Measurements from ENCODE around the gene AKR1C1. TPM values are rescaled to one million over a fixed set of nuclear protein-coding genes. Genes with fewer than 3 reads are reported as not detected.
"Not testable (repeated sequence)": the region's sequence is repeated elsewhere in the genome, so short reads cannot be mapped to it uniquely, and the experiment has no call there.

AKR1C1 gene
- total and polyA plus RNA-seq, 2 of the 4 experiments (the other 2 are of a cell fraction), result 5.0 to 5.4 TPM

GRCh38 chr10:5019770-5020612 is 56.8 kb downstream of the AKR1C1 start:
- in situ Hi-C loops (cut with MboI; ENCODE audit: low sequenced_read_pairs); H2AK5ac ChIP-seq (ENCODE audit: low read depth, low read length); H2BK20ac ChIP-seq (ENCODE audit: low read depth, low read length); H4K5ac ChIP-seq (ENCODE audit: low read depth, low read length); H3K9ac ChIP-seq (ENCODE audit: low read depth, low read length); H3K14ac ChIP-seq (replicated peaks; ENCODE audit: low read depth, low read length); H3K4me1 ChIP-seq (ENCODE audit: control insufficient read depth, insufficient read depth, low read length); H2BK15ac ChIP-seq (ENCODE audit: low read depth, low read length); H3K9me3 ChIP-seq (ENCODE audit: control insufficient read depth, insufficient read depth, low read length); DNase-seq; H3K27me3 ChIP-seq (ENCODE audit: control insufficient read depth, insufficient read depth, low read length); H3K4ac ChIP-seq (ENCODE audit: low read depth, low read length); H2AK9ac ChIP-seq (replicated peaks; ENCODE audit: low read depth, low read length, poor library complexity); CTCF ChIA-PET; H2AFZ ChIP-seq (replicated peaks; ENCODE audit: low read length, poor library complexity); H2BK5ac ChIP-seq (ENCODE audit: low read depth, low read length, poor library complexity, severe bottlenecking); POLR2A ChIA-PET (ENCODE audit: unreplicated experiment); H4K91ac ChIP-seq (ENCODE audit: insufficient read depth, low read depth, low read length); H3K79me1 ChIP-seq (ENCODE audit: low read depth in 1 of 2, low read length in 2 of 2); H3K9me1 ChIP-seq (ENCODE audit: insufficient read depth, low read length); dilution Hi-C loops (cut with HindIII; ENCODE audit: low sequenced_read_pairs, unreplicated experiment); H3K36me3 ChIP-seq (ENCODE audit: control insufficient read depth, insufficient read depth, low read length); H3K23ac ChIP-seq (ENCODE audit: low read depth, low read length); ATAC-seq (ENCODE audit: low read depth); H3K56ac ChIP-seq (ENCODE audit: extremely low read depth, insufficient read depth, low read length); H3K27ac ChIP-seq (ENCODE audit: insufficient read depth, low read length); H4K20me1 ChIP-seq (ENCODE audit: insufficient read depth, low read length); BruUV-seq (replicated peaks); H3K4me3 ChIP-seq (ENCODE audit: insufficient read depth, low read depth, low read length); H2BK120ac ChIP-seq (ENCODE audit: low read depth, low read length); H3K18ac ChIP-seq (ENCODE audit: low read depth, low read length); H4K8ac ChIP-seq (ENCODE audit: low read depth in 2 of 2, low read length in 2 of 2); H3K4me2 ChIP-seq (ENCODE audit: low read depth, low read length): not testable (repeated sequence)
- peak; percentile 75 for TF ChIP-seq NFE2L2 (IDR thresholded peaks at IDR 0.05; ENCODE audit: low read depth, low read length)
- intact Hi-C loops (cut with micrococcal nuclease), result loop anchor here (2.0 kb wide), 2 partner anchors 75 to 263 kb away; partner anchors contain the start of gene AKR1C3
- no CpG with 5 or more reads among the region's 6 CpGs for WGBS, 2 experiments (ENCODE audit: extremely low coverage in 2 of 2, insufficient read length in 1 of 2)

- H3K4ac ChIP-seq (ENCODE audit: low read depth, low read length); H3K27ac ChIP-seq (ENCODE audit: insufficient read depth, low read length); CTCF ChIA-PET: not testable (repeated sequence)
These were observed 58.5 kb downstream of the AKR1C1 start for GRCh38 chr10:5021624-5022290.

More at GRCh38 chr10:5021624-5022290, 58.5 kb downstream of the AKR1C1 start:
- BruUV-seq (replicated peaks); H2BK15ac ChIP-seq (ENCODE audit: low read depth, low read length); H2AFZ ChIP-seq (replicated peaks; ENCODE audit: low read length, poor library complexity); H3K36me3 ChIP-seq (ENCODE audit: control insufficient read depth, insufficient read depth, low read length); DNase-seq; H4K8ac ChIP-seq (ENCODE audit: low read depth in 2 of 2, low read length in 2 of 2); H3K4me1 ChIP-seq (ENCODE audit: control insufficient read depth, insufficient read depth, low read length); H4K91ac ChIP-seq (ENCODE audit: insufficient read depth, low read depth, low read length); H2AK9ac ChIP-seq (replicated peaks; ENCODE audit: low read depth, low read length, poor library complexity); H3K4me3 ChIP-seq (ENCODE audit: insufficient read depth, low read depth, low read length); H3K79me1 ChIP-seq (ENCODE audit: low read depth in 1 of 2, low read length in 2 of 2); ATAC-seq (ENCODE audit: low read depth); H3K18ac ChIP-seq (ENCODE audit: low read depth, low read length); H3K4me2 ChIP-seq (ENCODE audit: low read depth, low read length); H3K14ac ChIP-seq (replicated peaks; ENCODE audit: low read depth, low read length); H3K9me3 ChIP-seq (ENCODE audit: control insufficient read depth, insufficient read depth, low read length); H3K27me3 ChIP-seq (ENCODE audit: control insufficient read depth, insufficient read depth, low read length); in situ Hi-C loops (cut with MboI; ENCODE audit: low sequenced_read_pairs); intact Hi-C loops (cut with micrococcal nuclease); dilution Hi-C loops (cut with HindIII; ENCODE audit: low sequenced_read_pairs, unreplicated experiment); H3K23ac ChIP-seq (ENCODE audit: low read depth, low read length); H4K5ac ChIP-seq (ENCODE audit: low read depth, low read length); H2AK5ac ChIP-seq (ENCODE audit: low read depth, low read length); H3K56ac ChIP-seq (ENCODE audit: extremely low read depth, insufficient read depth, low read length); H2BK5ac ChIP-seq (ENCODE audit: low read depth, low read length, poor library complexity, severe bottlenecking); H2BK20ac ChIP-seq (ENCODE audit: low read depth, low read length); H3K9me1 ChIP-seq (ENCODE audit: insufficient read depth, low read length); H4K20me1 ChIP-seq (ENCODE audit: insufficient read depth, low read length); POLR2A ChIA-PET (ENCODE audit: unreplicated experiment); H3K9ac ChIP-seq (ENCODE audit: low read depth, low read length); H2BK120ac ChIP-seq (ENCODE audit: low read depth, low read length): not testable (repeated sequence)
- no CpG with 5 or more reads among the region's 10 CpGs for WGBS, 2 experiments (ENCODE audit: extremely low coverage in 2 of 2, insufficient read length in 1 of 2)

Data from IMR-90 (cell line).